ENCODE results near the gene DUOX2. TPM values are rescaled to one million over a fixed set of nuclear protein-coding genes. Genes with fewer than 3 reads are reported as not detected.

DUOX2 gene
- polyA plus RNA-seq, 1 donor (not counting 4 experiments of a cell fraction or from before 2014, with no cell fraction given), result 0.31 TPM

GRCh38 chr15:45095661-45096060 is 18.3 kb downstream of the DUOX2 start:
- H3K36me3 ChIP-seq (ENCODE audit: control insufficient read depth in 2 of 2, extremely low read depth in 1 of 2, insufficient read depth in 2 of 2, low read length in 2 of 2), result no peaks in the 10 kb centered on the region
- FAIRE-seq (no peak), DNase-seq (ENCODE audit: low read depth, low spot score) (no peak)
- no peak overlapping the region for H3K27ac ChIP-seq (ENCODE audit: control insufficient read depth, insufficient read depth, low read length)
- H3K9ac ChIP-seq (ENCODE audit: control insufficient read depth, extremely low read depth, insufficient read depth, low read length), result no peak overlapping the region
- TF ChIP-seq CTCF (optimal IDR thresholded peaks at IDR 0.05 in 1 of 3, IDR thresholded peaks at IDR 0.05 in 1 of 3, conservative IDR thresholded peaks at IDR 0.05 in 1 of 3; ENCODE audit: extremely low read depth in 1 of 3, insufficient read depth in 2 of 3, low read length in 3 of 3) (no peak), EZH2 (IDR thresholded peaks at IDR 0.05; ENCODE audit: low read length) (no peak)
- H3K9me1 ChIP-seq (ENCODE audit: control insufficient read depth, extremely low read depth, insufficient read depth, low read length), result no peaks in the 10 kb centered on the region
- no peak overlapping the region for H3K4me3 ChIP-seq (ENCODE audit: control insufficient read depth in 2 of 3, extremely low read depth in 1 of 3, insufficient read depth in 2 of 3, low read depth in 1 of 3, low read length in 3 of 3)
- H2AFZ ChIP-seq (ENCODE audit: control insufficient read depth, low read length), result no peak overlapping the region
- H4K20me1 ChIP-seq (ENCODE audit: control insufficient read depth, extremely low read depth, insufficient read depth, low read length), result no peaks in the 10 kb centered on the region
- dilution Hi-C loops (cut with MboI; ENCODE audit: extremely low pct_ligation_motif_present, low sequenced_read_pairs), result no loop called here
- no peaks in the 10 kb centered on the region for H3K4me1 ChIP-seq (ENCODE audit: control insufficient read depth, extremely low read depth, insufficient read depth, low read length)
- no peaks in the 10 kb centered on the region for H3K79me2 ChIP-seq (ENCODE audit: control insufficient read depth, insufficient read depth, low read length)
- H3K27me3 ChIP-seq (ENCODE audit: control insufficient read depth, extremely low read depth, insufficient read depth, low read length), result peaks cover 9% of the 10 kb centered on the region
- H3K9me3 ChIP-seq (ENCODE audit: control insufficient read depth, low read depth, low read length), result no peaks in the 10 kb centered on the region
- H3K4me2 ChIP-seq (ENCODE audit: control insufficient read depth, extremely low read depth, insufficient read depth, low read depth, low read length), result no peak overlapping the region

GRCh38 chr15:45094358-45094730 is 19.6 kb downstream of the DUOX2 start:
- Histone ChIP-seq H3K4me3 (ENCODE audit: control insufficient read depth in 2 of 3, extremely low read depth in 1 of 3, insufficient read depth in 2 of 3, low read depth in 1 of 3, low read length in 3 of 3) (no peak overlapping the region), H3K9me3 (ENCODE audit: control insufficient read depth, low read depth, low read length) (no peaks in the 10 kb centered on the region), H3K27ac (ENCODE audit: control insufficient read depth, insufficient read depth, low read length) (no peak overlapping the region), H3K4me1 (ENCODE audit: control insufficient read depth, extremely low read depth, insufficient read depth, low read length) (no peaks in the 10 kb centered on the region), H3K4me2 (ENCODE audit: control insufficient read depth, extremely low read depth, insufficient read depth, low read depth, low read length) (no peak overlapping the region), H3K27me3 (ENCODE audit: control insufficient read depth, extremely low read depth, insufficient read depth, low read length) (peaks cover 9% of the 10 kb centered on the region), H4K20me1 (ENCODE audit: control insufficient read depth, extremely low read depth, insufficient read depth, low read length) (no peaks in the 10 kb centered on the region), H3K36me3 (ENCODE audit: control insufficient read depth in 2 of 2, extremely low read depth in 1 of 2, insufficient read depth in 2 of 2, low read length in 2 of 2) (no peaks in the 10 kb centered on the region), H3K9me1 (ENCODE audit: control insufficient read depth, extremely low read depth, insufficient read depth, low read length) (no peaks in the 10 kb centered on the region), H3K9ac (ENCODE audit: control insufficient read depth, extremely low read depth, insufficient read depth, low read length) (no peak overlapping the region), H2AFZ (ENCODE audit: control insufficient read depth, low read length) (no peak overlapping the region), H3K79me2 (ENCODE audit: control insufficient read depth, insufficient read depth, low read length) (no peaks in the 10 kb centered on the region)
- dilution Hi-C loops (cut with MboI; ENCODE audit: extremely low pct_ligation_motif_present, low sequenced_read_pairs), result no loop called here
- no peak for FAIRE-seq
- DNase-seq (ENCODE audit: low read depth, low spot score), result no peak
- TF ChIP-seq CTCF (optimal IDR thresholded peaks at IDR 0.05 in 1 of 3, IDR thresholded peaks at IDR 0.05 in 1 of 3, conservative IDR thresholded peaks at IDR 0.05 in 1 of 3; ENCODE audit: extremely low read depth in 1 of 3, insufficient read depth in 2 of 3, low read length in 3 of 3), result no peak
- no peak for TF ChIP-seq EZH2 (IDR thresholded peaks at IDR 0.05; ENCODE audit: low read length)

All from keratinocyte (primary cell).